Fibroblast of skin of left quadriceps (primary cell): ENCODE results near the gene ARHGEF5.
"Not testable (repeated sequence)": the region's sequence is repeated elsewhere in the genome, so short reads cannot be mapped to it uniquely, and the experiment has no call there.

Source experiments
- DNase-seq, 2 experiments: peaks; one replicate each; pipeline ENCODE4 v3.0.0-alpha.2; 2013; ENCODE audit warnings: low read depth in 2 of 2

ARHGEF5 gene

DNA sequence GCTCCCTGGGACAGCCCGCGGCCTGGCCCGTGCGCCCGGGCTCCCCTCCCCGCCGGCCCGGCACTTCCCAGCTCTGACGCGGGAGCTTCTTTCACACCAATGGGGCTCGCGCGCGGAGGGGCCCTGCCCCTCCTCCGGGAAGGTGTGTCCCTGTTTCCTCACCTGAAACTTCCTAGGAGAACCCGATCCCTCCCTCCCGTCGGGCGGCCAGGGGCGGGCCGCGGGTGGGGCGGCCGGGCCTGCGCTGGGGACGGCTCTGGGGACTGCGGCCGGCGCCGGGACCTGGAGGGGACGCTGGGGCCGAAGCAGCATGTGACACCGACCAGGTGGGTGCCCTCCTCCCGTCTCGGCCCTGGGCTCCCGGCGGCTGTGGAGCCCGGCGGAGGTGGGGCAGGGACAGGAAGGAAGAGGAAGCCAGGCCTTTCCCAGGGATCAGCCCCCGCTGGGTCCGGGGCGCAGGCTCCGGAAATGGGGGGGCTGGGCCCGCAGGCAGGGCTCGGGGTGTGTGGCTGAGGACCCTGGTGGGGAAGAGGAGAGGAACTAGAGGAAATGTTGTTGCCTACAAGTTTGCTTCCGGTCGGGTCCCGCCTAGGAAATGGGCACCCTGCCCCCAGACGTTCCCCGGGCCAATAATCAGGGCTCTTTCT, at the start of gene ARHGEF5:
ARHGEF5 (plus strand) TSS at position 227 of the 647 bp plus-strand sequence. CDS start 7,268 bp downstream, outside the sequence.
- not testable (repeated sequence) for DNase-seq

DNA sequence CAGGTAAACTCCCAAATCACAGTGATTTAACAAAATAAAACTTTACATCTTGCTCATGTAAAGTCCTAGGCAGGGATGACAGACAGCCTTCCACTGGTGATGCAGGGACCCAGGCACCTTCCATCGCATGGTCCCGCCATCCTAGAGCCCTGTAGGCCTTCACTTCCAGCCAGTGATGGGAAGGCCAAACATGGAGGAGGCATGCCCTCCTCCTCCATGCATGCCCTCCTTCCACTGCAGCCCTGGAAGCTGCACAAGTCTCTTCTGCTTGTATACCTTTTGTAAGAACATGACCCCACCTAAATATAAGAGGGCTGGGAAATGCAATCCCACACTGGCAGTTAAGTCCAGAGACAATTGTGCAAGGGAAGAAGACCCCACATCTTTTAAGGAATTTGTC, 45.5 kb upstream of the ARHGEF5 start:
- not testable (repeated sequence) for DNase-seq

DNA sequence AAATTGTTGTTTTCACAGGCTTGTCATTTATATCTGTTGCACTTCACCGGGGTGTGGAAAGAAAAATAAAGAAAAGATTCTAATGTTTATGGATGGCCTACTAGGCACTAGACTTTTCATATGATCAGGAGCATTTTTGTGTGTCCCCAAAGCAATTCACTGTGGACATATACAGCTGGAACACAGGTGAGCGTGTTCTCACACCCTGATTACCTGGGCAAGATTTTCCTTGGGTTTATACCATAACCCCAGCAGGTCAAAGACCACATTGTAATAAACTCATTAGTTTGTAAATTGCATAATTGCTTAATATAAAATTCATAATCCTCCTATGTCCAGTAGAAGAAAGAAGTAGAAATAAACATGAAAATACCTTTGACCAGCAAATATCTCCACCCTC, 44.0 kb upstream of the ARHGEF5 start:
- DNase-seq = not testable (repeated sequence)

DNA sequence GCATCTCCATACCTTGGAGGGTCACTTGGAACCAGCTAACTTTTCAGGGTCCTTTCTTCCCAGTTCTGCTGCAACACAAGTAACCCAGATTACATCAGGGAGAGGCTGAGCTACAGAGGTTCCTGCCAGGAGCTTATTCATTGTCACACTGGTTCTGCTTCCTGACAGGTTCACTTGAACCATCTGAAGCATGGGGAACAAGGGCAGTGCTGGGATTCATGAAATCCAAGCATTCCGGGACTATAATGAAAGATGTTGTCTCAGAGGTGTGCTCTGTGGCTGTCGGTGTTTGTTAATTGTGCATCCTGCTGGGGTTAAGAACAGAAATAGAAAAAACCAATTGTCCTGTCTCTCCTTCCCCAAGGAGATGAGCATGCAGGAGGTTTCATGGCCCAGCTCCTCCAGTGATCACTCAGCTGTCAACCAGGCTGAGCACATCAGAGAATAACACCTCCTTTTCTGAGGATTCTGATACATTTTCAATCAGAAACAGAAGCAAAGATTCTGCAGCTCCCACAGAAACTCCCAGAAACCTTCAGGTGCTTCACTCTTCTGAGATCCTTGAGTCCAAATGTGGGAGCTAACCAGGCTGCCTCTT, 43.2 kb upstream of the ARHGEF5 start, which contains the start of gene OR2A1:
OR2A1 (plus strand) TSS at position 548 of the 598 bp plus-strand sequence. CDS start 5,706 bp downstream, outside the sequence.
- DNase-seq = not testable (repeated sequence)

DNA sequence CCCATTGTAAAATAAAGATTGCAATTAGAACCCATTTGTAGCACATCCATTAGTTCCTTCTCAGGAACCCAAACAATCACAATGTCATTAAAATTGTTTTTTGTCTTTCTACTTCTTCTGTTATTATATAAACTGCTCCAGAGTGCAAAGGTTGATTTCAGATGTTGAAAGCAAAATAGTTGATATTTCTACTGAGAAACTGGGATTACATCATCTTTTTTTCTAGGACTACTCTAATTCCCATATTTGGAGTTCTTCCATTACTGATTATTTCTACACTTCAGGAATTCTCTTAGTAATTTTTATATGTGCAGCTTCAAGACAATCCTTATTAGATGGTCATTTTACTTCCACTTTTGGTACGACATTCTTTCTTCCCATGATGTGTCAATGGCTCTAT, 37.7 kb upstream of the ARHGEF5 start:
- DNase-seq = not testable (repeated sequence)

DNA sequence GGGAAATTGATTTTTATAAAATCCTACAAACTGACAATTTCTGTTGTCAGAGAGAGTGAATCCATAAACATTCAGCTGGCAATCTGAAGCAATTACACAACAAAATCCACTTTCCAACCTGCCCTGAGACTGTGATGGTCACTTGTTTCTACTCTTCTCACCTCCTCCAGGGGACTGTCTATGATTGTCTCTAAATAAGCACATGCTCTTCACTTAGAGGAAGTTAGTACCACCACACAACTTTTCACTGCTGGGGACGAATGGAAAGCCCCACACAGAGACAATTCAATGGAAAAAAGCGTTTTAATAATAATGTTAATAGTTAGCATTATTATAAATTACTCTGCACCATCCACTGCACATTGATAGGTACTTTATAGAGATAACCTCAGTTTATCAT, 35.7 kb upstream of the ARHGEF5 start:
- not testable (repeated sequence) for DNase-seq

DNA sequence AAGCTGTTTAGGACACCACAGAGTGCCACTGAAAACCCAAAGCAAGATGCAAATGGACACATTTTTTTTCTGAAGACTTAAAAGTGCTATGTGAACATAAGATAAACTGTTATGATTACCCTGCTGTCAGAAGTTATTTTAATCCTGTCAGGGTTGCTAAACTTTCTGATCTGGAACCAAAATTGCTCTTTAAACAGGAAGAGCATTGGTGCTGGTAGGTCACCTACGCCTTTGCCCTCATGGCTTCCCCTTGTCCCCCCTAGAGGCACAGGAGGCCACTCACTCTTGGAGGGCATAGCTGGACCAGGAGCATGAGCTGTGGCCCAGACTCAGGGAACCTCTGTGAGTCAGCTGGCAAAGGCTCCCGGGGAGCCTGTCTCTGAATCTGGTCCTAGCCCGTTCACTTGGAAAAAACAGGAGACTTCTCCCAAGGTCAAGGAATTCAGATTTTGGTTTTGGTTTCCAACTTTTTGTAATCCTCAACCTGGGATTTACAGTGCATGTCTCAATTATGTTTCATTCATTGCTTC, 33.5 kb upstream of the ARHGEF5 start:
- not testable (repeated sequence) for DNase-seq

DNA sequence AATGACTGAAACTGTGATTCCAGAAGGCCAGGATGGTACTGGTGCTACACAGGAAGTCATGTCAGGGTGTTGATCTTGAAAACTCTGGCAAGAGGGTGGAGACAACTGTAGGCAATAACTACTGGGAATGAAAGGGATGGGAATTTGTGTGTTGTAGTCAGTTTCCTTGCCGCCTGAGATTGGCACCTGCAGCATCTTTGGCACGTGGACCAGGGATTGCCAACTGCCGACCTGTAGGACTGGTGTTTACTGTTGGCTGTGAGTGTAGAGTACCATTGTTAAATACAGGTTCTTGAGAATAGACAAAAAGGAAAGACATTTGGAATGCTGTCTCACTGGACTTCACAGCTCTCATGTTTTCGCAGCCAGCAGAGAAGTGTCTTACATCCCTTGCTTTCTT, 31.8 kb upstream of the ARHGEF5 start:
- DNase-seq = not testable (repeated sequence)

DNA sequence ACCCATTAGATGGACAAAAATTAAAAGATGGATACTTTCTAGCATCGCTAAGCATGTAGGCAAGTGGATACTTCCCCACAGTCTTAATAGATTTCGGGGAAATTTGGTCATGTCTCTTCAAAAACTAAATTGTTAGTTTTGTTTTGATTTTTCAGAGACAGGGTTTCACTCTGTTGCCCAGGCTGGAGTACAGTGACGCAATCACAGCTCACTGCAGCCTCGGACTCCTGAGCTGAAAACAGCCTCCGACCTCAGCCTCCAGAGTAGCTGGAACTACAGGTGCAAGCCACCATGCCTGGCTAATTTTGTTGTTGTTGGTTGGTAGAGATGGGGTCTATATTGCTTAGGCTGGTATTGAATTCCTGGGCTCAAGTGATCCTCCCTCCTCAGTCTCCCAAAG, 29.3 kb upstream of the ARHGEF5 start:
- DNase-seq = not testable (repeated sequence)

DNA sequence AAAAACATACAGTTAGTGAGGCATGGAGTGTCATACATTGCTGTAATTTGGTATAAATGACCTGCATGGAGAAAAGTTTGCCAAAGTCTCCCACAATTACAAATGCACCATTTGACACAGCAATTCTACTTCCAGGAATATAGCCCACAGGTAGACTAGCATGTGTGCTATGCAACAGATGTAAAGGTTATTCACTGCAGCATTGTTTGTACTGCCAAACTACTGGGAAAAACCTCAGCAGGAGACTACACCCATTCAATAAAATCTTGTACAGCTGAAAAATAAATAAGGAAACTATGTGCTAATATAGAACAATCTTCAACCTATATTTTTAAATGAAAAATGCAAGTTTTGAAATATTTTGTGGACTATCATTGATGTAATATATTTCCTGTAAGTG, 25.2 kb upstream of the ARHGEF5 start:
- not testable (repeated sequence) for DNase-seq

DNA sequence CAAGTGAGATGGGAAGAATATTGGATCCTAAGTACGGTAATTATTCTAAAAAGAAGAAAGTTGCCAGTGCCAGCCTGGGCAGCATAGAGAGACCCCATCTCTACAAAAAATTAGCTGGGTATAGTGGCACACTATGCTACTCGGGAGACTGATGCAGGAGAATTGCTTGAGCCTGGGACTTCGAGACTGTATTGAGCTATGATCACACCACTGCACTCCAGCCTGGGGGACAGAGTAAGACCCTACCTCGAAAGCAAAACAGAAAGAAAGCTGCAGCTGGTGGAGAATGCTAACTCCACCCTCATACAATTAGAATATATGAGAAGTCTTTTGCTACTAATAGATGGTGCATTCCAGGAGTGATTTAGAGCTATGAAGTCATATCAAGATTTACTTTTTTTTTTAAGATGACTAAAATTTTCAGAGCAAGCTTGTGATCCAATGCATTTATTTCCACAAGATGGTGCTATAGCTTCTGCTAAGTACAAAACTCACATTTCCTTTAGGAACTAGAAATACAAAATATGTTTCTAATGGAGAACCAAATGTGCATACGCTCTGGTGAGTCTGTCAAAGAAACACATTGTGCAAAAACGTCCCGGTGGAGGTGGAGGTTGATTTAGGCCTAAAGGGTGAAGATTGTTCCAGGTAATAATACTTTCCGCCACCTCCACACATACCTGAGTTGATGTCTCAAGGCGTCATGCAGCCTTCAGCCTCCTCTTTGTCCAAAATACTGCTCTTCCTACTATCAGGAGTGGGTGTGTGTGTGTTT, 23.8 kb upstream of the ARHGEF5 start:
- not testable (repeated sequence) for DNase-seq

DNA sequence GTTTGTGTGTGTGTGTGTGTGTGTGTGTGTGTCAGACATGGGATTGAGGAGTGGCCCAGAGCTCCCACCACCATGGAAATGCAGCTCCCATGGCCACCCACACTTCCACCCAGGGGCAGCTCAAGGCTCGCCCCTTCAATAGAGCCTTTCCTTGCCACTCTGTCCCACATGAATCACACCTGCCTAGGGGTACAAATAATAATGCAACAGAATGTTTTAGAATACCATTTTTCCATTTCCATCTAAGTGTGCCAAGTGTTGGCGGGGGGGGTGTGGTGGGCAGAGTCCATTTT, 23.3 kb upstream of the ARHGEF5 start:
- not testable (repeated sequence) for DNase-seq

DNA sequence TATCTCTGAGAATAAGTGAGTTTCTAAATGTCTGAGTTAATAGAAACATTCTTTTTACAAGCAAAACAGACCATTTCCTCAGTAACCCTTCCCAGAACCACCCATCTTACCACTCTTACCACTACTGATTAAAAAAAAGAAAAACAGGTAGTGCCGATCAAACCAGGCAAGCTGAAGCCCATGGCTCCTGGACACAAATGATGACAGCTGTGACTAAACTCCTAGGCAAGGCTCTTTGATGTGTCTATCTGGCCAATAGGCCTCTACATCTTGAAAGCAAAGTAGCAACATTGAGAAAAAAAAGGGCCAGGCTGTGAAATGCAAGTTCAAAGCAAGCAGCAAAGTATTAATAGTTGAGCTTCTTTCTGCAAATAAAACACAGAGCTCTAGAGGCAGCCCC, 6.6 kb upstream of the ARHGEF5 start:
- DNase-seq = not testable (repeated sequence)

DNA sequence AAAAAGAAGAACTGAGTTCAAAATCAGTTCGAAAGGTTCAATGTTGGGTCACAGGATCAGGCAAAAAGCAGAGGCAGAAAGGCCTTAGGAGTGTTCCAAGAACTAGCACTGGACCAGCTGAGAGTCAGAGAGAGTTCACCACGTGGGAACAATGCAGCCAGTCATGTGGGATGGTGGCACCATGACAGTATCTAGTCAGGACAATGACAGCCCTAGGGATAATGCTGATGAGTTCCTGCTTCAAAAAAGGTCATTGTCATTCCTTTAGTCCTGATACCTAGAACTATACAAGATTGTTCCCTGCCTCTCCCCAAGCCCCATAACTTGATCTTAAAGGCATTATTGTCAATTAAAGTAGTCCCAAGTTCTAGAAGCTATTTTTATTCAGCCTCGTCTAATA, 3.5 kb upstream of the ARHGEF5 start:
- DNase-seq = not testable (repeated sequence)

DNA sequence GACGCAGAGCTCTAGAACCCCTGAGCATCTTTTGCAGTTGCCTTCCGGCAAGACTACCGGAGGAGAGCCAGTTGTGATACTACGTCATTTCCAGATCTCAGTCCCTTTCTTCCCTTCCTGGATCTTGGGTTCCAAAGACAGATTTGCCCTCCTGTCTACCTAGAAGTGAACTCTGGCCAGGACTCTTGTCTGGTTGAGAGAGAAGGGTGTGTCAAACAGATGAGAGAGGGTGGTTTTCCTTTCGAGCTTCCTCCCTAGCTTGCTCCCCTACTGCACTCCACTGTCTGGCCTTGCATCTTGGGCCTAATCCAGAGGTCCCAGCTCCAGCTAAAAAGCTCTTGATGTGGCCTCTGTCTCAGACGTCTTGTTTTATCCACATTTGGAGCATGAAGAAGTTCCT, 983 bp downstream of the ARHGEF5 start:
- not testable (repeated sequence) for DNase-seq

DNA sequence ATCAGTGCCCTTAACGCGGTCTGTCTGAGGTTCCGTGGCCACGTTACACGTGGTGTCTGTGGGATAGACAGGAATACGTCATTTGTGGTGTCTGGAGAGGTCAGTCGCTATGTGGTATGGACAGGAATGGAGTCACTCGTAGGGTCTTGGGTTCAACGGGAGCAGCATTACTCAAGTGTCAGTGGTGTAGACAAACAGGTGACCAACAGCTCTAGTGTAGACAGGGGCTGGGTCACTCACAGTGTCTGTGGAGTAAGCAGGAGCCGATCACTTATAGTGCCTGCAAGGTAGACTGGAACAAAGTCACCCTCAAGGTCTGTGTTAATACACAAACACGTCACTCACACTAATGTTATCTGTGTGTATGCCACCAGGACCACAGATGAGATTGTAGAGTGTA, 1.7 kb downstream of the ARHGEF5 start:
- not testable (repeated sequence) for DNase-seq

DNA sequence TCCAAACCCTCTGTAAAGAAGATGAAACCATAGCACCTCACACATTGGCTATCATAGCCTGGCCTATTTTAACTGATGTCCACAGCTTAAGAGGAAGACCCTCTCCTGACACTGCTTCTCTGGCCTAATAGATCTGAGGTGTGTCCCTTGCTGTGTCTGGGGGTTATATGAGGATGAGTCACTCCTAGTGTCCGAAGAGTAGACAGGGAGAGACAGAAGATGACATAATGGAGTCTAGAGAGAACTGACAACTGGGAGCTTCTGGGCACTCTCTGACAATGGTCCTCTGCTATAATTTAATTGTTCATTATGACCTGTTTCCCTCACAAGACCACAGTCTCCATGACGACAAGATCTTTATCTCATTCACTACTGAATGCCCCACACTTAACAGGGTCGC, 6.9 kb downstream of the ARHGEF5 start:
- not testable (repeated sequence) for DNase-seq

DNA sequence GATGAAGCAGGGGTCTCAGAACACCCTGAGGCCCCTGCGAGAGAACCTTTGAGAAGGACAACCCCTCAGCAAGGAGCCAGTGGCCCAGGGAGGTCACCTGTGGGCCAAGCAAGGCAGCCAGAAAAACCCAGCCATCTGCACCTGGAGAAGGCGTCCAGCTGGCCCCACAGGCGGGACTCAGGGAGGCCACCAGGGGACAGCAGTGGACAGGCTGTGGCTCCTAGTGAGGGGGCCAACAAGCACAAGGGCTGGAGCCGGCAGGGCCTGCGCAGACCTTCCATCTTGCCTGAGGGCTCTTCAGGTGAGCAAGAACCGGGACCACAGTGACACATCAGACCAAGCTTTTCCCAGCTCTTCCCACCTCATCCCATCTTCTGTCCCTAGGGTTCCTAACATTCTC, 10.3 kb downstream of the ARHGEF5 start:
- DNase-seq = not testable (repeated sequence)

DNA sequence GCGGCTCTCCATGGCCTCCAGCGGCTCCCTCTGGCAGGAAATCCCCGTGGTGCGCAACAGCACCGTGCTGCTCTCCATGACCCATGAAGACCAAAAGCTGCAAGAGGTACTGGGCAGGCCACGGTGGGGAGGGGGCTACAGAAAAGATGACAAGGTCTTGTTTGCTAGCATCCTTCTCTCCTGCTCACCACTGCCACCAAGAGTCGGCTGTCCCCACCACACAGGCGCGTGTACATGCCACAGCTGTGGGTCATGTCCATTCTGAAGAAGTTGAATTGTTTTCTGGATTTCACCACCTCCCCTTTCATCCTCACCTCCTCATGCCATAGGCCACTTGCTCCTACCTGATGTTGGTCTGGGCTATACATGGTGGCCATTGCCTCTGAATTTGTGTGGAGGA, 12.0 kb downstream of the ARHGEF5 start:
- not testable (repeated sequence) for DNase-seq

DNA sequence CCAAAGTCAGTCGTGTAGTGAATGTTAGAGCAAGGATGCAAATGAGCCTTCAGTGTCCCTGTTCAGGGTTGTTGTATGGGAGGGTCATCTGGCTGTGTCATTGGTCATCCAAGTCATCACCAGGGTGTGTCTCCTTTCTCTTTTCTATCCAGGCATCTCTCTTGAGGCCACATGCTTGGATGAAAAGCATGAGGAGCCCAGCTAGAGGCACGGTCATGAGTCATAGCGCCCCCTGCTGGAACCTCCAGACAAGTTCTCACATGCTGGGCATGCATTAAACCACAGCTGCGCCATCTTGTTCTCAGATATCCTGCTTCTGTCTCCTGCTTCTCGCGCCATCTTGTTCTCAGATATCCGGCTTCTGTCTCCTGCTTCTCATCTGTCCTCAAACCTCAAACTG, 14.0 kb downstream of the ARHGEF5 start:
- DNase-seq = not testable (repeated sequence)

DNA sequence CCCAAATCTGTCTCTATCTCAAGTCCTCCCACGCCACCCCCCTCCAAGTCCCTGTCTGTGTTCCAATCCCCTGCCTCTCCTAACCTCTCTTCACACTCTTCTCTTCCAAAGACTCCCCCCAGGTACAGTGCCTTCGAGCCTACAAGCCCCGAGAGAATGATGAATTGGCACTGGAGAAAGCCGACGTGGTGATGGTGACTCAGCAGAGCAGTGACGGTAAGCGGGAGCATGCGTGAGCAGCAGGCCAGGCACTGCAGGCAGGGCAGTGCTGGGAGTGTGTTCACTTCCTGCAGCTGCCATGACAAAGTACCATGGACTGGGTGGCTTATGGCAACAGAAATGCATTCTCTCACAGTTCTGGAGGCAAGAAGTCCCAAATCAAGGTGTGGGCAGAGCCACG, 23.4 kb downstream of the ARHGEF5 start:
- DNase-seq = no peak

DNA sequence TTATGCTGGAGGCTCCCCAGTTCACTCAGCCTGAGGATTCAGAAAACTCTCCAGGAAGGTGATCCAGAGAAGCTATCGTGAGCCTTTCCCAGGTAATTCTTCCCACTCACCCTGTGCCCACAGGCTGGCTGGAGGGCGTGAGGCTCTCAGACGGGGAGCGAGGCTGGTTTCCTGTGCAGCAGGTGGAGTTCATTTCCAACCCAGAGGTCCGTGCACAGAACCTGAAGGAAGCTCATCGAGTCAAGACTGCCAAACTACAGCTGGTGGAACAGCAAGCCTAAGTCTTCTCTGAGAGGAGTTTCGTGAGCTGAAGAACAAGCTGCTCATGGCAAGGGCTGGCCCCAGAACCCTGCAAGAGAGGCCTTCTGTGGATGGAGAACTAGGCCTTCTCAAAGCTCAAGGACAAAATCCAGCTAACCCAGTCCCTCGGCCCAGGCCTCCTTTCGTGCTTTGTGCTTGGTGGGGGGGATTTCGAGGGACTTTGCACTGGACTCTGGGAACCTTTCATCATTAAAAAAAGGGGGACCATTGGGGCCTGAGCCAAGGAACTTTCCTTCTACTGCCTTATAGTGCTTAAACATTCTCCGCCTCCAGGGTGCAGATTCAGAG, 24.7 kb downstream of the ARHGEF5 start:
- no peak for DNase-seq
